Stomach (tissue), 9 donors: ENCODE measurements around the gene MEP1B. TPM values are rescaled to one million over a fixed set of nuclear protein-coding genes. Genes with fewer than 3 reads are reported as not detected.
A peak's percentile ranks its signal among the peaks of the same experiment; 100 is the strongest.
"Not testable (repeated sequence)": the region's sequence is repeated elsewhere in the genome, so short reads cannot be mapped to it uniquely, and the experiment has no call there.

Experiments used
- DNase-seq, 2 donors: peaks; one replicate each; pipeline versions ENCODE4 v3.0.0 to v3.0.0-alpha.2; 2013 to 2019
- H3K27ac ChIP-seq, 5 donors: fragments of 200-600 bp in 4 of 5; sonication (generic) in 4 of 5; one replicate each; pipeline ENCODE4 v1.5.1; 2013 to 2019; ENCODE audit warnings: mild to moderate bottlenecking in 1 of 5, moderate library complexity in 1 of 5
- H3K27me3 ChIP-seq, 3 donors: fragments of 200-600 bp; sonication (generic); one replicate each; pipeline ENCODE4 v1.5.1; 2017 to 2019; ENCODE audit warnings: mixed run types in 1 of 3
- H3K36me3 ChIP-seq, 4 donors: fragments of 200-600 bp; sonication (generic); 1 replicate in 3 of 4; 2 replicates in 1 of 4; pipeline ENCODE4 v1.5.1; 2016 to 2019
- H3K4me1 ChIP-seq, 4 donors: fragments of 200-600 bp; sonication (generic); one replicate each; pipeline ENCODE4 v1.5.1; 2016 to 2019
- H3K4me3 ChIP-seq, 4 donors: fragments of 200-600 bp; sonication (generic) in 3 of 4; one replicate each; pipeline ENCODE4 v1.5.1; 2016 to 2019; ENCODE audit warnings: mild to moderate bottlenecking in 1 of 4
- H3K9me3 ChIP-seq, 4 donors: fragments of 200-600 bp; sonication (generic); one replicate each; pipeline ENCODE4 v1.5.1; 2016 to 2019
- CTCF ChIP-seq, 7 experiments: fragments of 450-650 bp in 4 of 7; fragments of 200-600 bp in 3 of 7; sonication (generic) in 3 of 7; IDR thresholded peaks; one replicate each; pipeline ENCODE4 v1.5.1; 2016 to 2019; ENCODE audit warnings: antibody characterized with exemption in 7 of 7, control low read depth in 2 of 7, mild to moderate bottlenecking in 1 of 7
- EP300 ChIP-seq: sonication (generic); formaldehyde crosslinking; IDR thresholded peaks from one replicate; pipeline ENCODE4 v1.6.1; 2017; ENCODE audit warnings: antibody characterized with exemption
- POLR2A ChIP-seq, 4 donors: fragments of 450-650 bp; IDR thresholded peaks; one replicate each; pipeline ENCODE4 v1.6.1; 2016; ENCODE audit warnings: antibody characterized with exemption in 4 of 4, control low read depth in 2 of 4, mild to moderate bottlenecking in 1 of 4, moderate library complexity in 1 of 4
- POLR2AphosphoS5 ChIP-seq, 3 donors: sonication (generic); formaldehyde crosslinking; IDR thresholded peaks; one replicate each; pipeline ENCODE4 v1.6.1; 2016; ENCODE audit warnings: antibody characterized with exemption in 3 of 3
- WGBS, 5 donors: extraction: QIAGEN DNeasy Blood & Tissue Kit in 3 of 5; methylation state at CpG; one replicate each; pipeline versions ENCODE4 v1.1.5 to v1.1.7; 2013 to 2018; 5-methylcytosine and 5-hydroxymethylcytosine counted together
- intact Hi-C: fragments of 100-400 bp; cut with DNase I; formaldehyde crosslinking; loops from one replicate; pipeline ENCODE4 v1.15.1; 2023; ENCODE audit warnings: low total_unique reads
- polyA plus RNA-seq, 3 donors: library from polyadenylated mRNA; stranded (reverse); fragments of 200-250 nt; gene quantifications; one replicate each; pipeline ENCODE4 v1.2.3, GENCODE V29; 2013
- total RNA-seq, 5 donors: library from RNA; depleted of rRNA; stranded (reverse); fragments of >200 nt; gene quantifications; one replicate each; pipeline versions ENCODE4 v1.1.0 to v1.2.3, GENCODE V29; 2014 to 2016
- donor health status: healthy with polysubstance abuse.
- donor health status: Bipolar disorder and iron deficiency.
- donor health status: healthy.

Gene MEP1B
- total and polyA plus RNA-seq, 8 donors: 1.1 TPM; not detected in 7

- 66 to 72% (median 69%) methylated on average over 5 of the region's 5 CpGs for WGBS, 5 donors
These were observed 32.3 kb upstream of the MEP1B start for GRCh38 chr18:32157580-32157979.

GRCh38 chr18:32158108-32158624, 31.7 kb upstream of the MEP1B start:
- Histone ChIP-seq H3K27ac (no peak overlapping the region), H3K36me3 (no peaks in the 10 kb centered on the region), H3K4me1 (peaks cover 0 to 11% (median 7%) of the 10 kb centered on the region in 4 donors), H3K9me3 (no peaks in the 10 kb centered on the region), H3K4me3 (peak overlapping the region; percentile 31 to 37 (median 33)), H3K27me3 (no peaks in the 10 kb centered on the region)
- intact Hi-C loops: loop anchor here (5.0 kb wide), 1 partner anchor 389 kb away; no protein-coding TSS in a partner anchor
- 5 to 11% (median 8%) methylated on average over 22 of the region's 22 CpGs for WGBS, 5 donors
- TF ChIP-seq POLR2A (IDR thresholded peaks at IDR 0.05): no peak
- TF ChIP-seq CTCF (IDR thresholded peaks at IDR 0.05): peak in 5 of 7 experiments; percentile 73 to 93 (median 88)
- peak in 1 of 3 donors; percentile 48 for TF ChIP-seq POLR2AphosphoS5 (IDR thresholded peaks at IDR 0.05)
- no peak for TF ChIP-seq EP300
- DNase-seq: peak; percentile 83 to 95

More at GRCh38 chr18:32157580-32157979, 32.3 kb upstream of the MEP1B start:
- H3K4me3 ChIP-seq: peak overlapping the region in 1 of 4 donors; percentile 37
- no peaks in the 10 kb centered on the region for H3K36me3 ChIP-seq
- no peaks in the 10 kb centered on the region for H3K27me3 ChIP-seq
- H3K27ac ChIP-seq: no peak overlapping the region
- intact Hi-C loops: loop anchor here (5.0 kb wide), 1 partner anchor 390 kb away; no protein-coding TSS in a partner anchor
- no peak for DNase-seq
- no peaks in the 10 kb centered on the region for H3K9me3 ChIP-seq
- TF ChIP-seq EP300: no peak
- no peak for TF ChIP-seq POLR2AphosphoS5 (IDR thresholded peaks at IDR 0.05)
- TF ChIP-seq POLR2A (IDR thresholded peaks at IDR 0.05): no peak
- no peak for TF ChIP-seq CTCF (IDR thresholded peaks at IDR 0.05)
- H3K4me1 ChIP-seq: peaks cover 0 to 11% (median 7%) of the 10 kb centered on the region in 4 donors

- 57 to 83% (median 70%) methylated on average over 9 of the region's 9 CpGs for WGBS, 5 donors
- intact Hi-C loops: loop anchor here (5.0 kb wide), 1 partner anchor 389 kb away; no protein-coding TSS in a partner anchor
- not testable (repeated sequence) for H3K36me3 ChIP-seq, DNase-seq, H3K9me3 ChIP-seq, H3K27me3 ChIP-seq, H3K27ac ChIP-seq
- H3K4me1 ChIP-seq: peaks cover 0 to 11% (median 7%) of the 10 kb centered on the region in 4 donors
- H3K4me3 ChIP-seq: peak overlapping the region; percentile 31 to 37 (median 33)
These were observed 31.2 kb upstream of the MEP1B start for GRCh38 chr18:32158631-32159030.

DNA sequence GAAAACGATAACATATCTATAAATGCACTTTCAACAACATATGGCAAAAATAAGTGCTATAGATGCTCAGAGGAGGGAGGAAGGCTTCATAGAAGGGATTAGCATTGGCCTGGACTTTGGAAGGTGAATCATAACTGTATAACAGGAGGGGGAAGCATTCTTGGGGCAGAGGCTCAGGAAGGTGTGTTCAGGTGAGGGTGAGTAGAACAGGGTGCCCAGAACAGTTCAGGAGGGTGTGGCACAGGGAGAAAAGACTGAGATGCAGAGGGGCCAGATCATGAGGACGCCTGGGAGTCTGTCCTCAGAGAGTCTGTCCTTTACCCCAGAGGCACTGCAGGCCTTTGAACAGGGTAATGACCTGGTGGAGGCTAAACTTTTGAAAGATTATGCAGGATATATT, 29.3 kb upstream of the MEP1B start:
- no peaks in the 10 kb centered on the region for H3K9me3 ChIP-seq
- H3K4me3 ChIP-seq: no peak overlapping the region
- no peak overlapping the region for H3K27ac ChIP-seq
- H3K4me1 ChIP-seq: peaks cover 0 to 11% (median 7%) of the 10 kb centered on the region in 4 donors
- TF ChIP-seq POLR2A (IDR thresholded peaks at IDR 0.05) (no peak), EP300 (no peak), POLR2AphosphoS5 (IDR thresholded peaks at IDR 0.05) (no peak), CTCF (IDR thresholded peaks at IDR 0.05) (no peak)
- peak in 1 of 2 donors; percentile 64 for DNase-seq
- no peaks in the 10 kb centered on the region for H3K36me3 ChIP-seq
- intact Hi-C loops: loop anchor here (10.0 kb wide), 2 partner anchors 104 to 314 kb away; partner anchors contain the start of gene GAREM1
- 63 to 84% (median 66%) methylated on average over 2 of the region's 2 CpGs for WGBS, 5 donors
- no peaks in the 10 kb centered on the region for H3K27me3 ChIP-seq
